GM12873 (cell line): ENCODE results near the gene TMSB10.

Source experiments
- CTCF ChIP-seq: IDR thresholded peaks from 2 replicates; pipeline ENCODE4 v1.5.1; 2012; ENCODE audit warnings: low read depth, mild to moderate bottlenecking, moderate library complexity, low read length, control low read depth; ENCODE audit not compliant: insufficient read depth; ENCODE audit errors: missing control alignments

Gene TMSB10

DNA sequence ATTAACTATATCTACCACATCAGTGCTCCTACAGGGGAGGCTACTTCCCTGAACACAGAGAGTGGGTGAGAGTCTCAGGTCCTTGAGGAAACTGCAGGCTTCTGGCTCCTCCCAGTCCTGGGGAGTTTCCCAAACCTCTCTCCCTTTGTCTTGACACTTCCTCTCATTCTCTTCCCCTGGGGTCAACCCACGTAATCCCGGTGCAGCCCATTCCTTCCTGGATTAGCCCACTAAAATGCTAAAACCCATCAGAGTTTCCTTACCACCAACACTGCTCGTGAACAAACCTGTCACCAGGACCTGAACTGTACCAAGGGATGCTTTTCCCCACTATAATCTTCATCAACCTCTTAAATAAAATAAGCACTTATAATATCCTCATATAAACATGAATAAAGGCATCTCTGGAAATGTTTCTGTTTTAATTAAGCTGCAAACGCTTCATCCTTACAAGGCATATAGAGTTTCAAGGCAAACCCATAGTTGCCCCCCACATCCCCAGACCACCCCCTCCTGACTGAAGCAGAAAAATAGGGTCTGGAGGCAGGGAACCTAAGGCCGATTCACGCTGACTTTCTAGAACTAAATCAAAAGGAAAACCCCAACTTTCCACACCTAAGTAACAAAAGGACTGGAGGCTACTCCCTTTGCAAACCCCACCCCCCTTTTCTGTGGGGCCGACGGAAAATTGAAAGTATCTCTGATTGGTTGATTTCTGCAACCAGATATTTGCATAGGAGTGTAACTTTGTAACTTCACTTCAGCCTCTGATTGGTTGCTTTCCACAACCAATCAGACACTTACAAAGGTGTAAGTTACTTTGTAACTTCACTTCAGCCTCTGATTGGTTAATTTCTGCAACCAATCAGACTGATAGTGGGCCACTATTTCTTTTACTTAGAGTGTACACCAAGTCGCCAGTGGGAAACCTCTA, 19.0 kb downstream of the TMSB10 start:
- TF ChIP-seq CTCF = no peak

DNA sequence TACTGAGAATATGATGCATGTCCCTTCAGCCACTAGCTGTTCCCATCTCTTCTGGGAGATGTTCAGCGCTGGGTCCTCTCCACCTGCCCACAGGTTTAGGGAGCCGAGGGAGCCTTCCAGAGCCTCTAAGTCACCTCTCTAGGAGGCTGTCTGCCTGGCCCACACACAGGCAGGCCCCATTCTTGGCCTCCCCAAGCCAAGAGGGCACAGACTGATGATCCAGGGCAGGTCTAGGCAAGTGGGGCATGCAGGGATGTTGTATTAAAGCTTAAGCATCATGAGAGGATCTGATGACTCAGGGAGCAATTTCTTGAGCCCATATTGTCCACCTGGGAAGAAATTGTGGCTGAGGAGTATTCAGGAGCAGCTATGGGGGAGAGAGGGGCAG, 19.9 kb downstream of the TMSB10 start:
- TF ChIP-seq CTCF = no peak

GRCh38 chr2:84925724-84926376, 20.4 kb downstream of the TMSB10 start:
- peak; percentile 98 for TF ChIP-seq CTCF

DNA sequence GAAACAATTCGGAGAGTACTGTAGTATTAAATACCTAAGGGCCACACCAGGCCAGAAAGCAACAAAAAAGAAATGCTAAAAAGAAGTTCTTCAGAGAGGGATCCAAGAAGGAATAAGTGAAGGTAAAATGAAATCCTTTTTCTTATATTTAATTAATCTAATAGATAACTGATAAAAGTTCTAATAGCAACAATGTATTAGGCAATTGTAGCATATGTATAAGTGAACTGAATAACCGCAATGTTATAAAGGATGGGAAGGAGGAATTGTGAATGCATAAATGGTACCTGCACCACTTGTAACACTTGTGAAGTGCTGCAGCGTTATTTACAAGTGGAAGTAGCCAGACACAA, 21.8 kb downstream of the TMSB10 start:
- TF ChIP-seq CTCF = no peak

DNA sequence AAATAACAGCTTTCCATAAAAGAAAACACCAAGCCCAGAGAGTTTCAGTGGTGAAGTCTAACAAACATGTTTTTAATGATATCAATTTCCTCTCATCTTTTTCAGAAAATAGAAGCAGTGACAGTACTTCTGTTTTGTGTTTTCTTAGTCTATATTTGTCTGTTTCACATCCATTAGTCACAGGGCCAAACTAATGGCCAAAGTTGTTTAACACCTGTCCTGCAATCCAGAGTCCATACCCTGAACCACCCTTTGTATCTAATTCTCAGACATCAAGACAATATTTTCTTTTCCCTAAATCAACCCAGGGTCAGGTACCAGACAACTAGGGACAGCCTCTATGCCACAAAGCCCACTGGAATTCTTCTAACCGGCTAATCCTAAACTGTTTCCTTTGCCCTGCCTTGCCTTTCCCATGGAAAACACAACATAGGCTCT, 25.9 kb downstream of the TMSB10 start:
- no peak for TF ChIP-seq CTCF

DNA sequence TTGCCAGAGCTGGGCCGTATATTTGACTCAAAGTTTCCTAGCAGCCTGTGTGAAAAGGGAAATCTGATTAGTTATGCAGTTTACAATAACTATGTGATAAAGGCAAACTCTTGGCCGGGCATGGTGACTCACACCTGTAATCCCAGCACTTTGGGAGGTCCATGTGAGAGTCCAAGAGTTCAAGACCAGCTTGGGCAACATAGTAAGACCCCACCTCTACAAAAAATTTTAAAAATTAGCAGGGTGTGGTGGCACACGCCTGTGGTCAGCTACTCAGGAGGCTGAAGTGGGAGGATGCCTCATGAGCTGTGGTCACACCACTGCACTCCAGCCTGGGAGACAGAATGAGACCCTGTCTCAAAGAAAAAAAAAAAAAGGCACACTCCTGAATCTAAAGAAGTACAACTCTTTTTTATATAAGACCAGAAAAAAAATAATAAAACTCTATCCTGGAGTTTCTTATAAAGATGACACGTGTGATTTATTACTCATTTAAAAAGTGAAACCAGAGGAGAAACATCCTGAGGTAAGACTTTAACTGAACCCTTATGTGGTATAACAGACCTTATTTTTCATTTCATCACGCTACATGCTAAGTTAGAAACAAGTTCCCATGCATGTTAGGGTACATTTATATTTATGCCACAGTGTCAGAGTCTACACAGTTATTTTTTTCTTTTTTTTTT, 32.9 kb downstream of the TMSB10 start:
- no peak for TF ChIP-seq CTCF
